PFSK-1 (cell line): ENCODE measurements around the gene GTF2A1L.

ENCODE experiments used
- POLR2AphosphoS5 ChIP-seq: IDR thresholded peaks from 2 replicates; pipeline ENCODE4 v1.6.1; 2012; ENCODE audit warnings: low read depth, mild to moderate bottlenecking, control low read depth, low read length, moderate library complexity
- SIN3A ChIP-seq: IDR thresholded peaks from 2 replicates; pipeline ENCODE4 v1.6.1; 2012; ENCODE audit warnings: mild to moderate bottlenecking, low read length, moderate library complexity, borderline replicate concordance; ENCODE audit not compliant: insufficient read depth
- TAF1 ChIP-seq: IDR thresholded peaks from 2 replicates; pipeline ENCODE4 v1.6.1; 2012; ENCODE audit warnings: low read length, control low read depth, borderline replicate concordance; ENCODE audit not compliant: insufficient read depth
- TF ChIP-seq, protein P1 (sequence below), 2 experiments: IDR thresholded peaks; 2 replicates each; pipeline versions ENCODE4 v1.6.1 to v1.8.0; 2011 to 2012; ENCODE audit warnings: low read depth in 2 of 2, low read length in 2 of 2, control low read depth in 1 of 2, inconsistent platforms in 1 of 2, mild to moderate bottlenecking in 1 of 2, moderate library complexity in 1 of 2; ENCODE audit not compliant: insufficient read depth in 1 of 2

DNA sequence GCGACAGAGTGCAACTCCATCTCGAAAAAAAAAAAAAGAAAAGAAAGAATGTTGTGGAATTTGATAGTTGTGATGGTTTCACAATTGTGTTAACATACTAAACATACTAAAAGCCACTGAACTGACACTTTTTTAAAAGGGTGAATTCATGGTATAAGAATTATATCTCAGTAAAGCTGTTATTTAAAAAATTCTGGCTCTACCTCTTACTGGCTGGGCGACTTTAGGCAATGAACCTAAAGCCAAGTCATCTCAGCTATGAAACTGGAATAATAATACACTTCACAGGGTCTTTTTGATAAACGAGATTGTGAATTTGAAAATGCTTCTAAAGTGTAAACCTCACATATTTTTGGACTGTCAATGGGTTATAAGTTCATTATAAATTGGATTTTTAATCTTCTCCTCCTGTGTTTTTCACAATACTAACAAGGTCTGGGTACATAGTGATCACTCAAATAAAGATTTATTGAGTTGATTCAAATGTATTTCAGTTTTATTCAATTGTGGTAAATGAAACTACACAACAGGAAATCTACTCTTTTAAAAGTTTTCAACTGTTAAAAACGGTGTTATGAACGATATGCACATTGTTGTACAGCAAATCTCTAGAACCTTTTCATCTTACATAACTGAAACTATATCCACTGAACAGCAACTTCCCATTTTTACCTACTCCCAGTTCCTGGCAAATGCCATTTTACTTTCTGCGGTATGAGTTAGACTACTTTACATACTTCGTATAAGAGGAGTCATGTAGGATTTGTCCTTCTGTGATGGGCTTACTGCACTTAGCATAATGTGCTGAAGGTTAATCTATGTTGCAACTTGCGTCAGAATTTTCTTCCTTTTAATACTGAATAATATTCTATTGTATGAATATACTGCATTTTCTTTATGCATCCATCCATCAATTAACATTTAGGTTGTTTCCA is 43.0 kb upstream of the GTF2A1L start:
- no peak for TF ChIP-seq POLR2AphosphoS5
- no peak for TF ChIP-seq SIN3A
- TF ChIP-seq, protein P1, sequence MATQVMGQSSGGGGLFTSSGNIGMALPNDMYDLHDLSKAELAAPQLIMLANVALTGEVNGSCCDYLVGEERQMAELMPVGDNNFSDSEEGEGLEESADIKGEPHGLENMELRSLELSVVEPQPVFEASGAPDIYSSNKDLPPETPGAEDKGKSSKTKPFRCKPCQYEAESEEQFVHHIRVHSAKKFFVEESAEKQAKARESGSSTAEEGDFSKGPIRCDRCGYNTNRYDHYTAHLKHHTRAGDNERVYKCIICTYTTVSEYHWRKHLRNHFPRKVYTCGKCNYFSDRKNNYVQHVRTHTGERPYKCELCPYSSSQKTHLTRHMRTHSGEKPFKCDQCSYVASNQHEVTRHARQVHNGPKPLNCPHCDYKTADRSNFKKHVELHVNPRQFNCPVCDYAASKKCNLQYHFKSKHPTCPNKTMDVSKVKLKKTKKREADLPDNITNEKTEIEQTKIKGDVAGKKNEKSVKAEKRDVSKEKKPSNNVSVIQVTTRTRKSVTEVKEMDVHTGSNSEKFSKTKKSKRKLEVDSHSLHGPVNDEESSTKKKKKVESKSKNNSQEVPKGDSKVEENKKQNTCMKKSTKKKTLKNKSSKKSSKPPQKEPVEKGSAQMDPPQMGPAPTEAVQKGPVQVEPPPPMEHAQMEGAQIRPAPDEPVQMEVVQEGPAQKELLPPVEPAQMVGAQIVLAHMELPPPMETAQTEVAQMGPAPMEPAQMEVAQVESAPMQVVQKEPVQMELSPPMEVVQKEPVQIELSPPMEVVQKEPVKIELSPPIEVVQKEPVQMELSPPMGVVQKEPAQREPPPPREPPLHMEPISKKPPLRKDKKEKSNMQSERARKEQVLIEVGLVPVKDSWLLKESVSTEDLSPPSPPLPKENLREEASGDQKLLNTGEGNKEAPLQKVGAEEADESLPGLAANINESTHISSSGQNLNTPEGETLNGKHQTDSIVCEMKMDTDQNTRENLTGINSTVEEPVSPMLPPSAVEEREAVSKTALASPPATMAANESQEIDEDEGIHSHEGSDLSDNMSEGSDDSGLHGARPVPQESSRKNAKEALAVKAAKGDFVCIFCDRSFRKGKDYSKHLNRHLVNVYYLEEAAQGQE (IDR thresholded peaks at IDR 0.05; ENCODE audit: insufficient read depth in 1 of 2, low read depth in 2 of 2, low read length in 2 of 2) = no peak
- no peak for TF ChIP-seq TAF1
